ENCODE measurements around the gene TSSC4. TPM values are rescaled to one million over a fixed set of nuclear protein-coding genes. Genes with fewer than 3 reads are reported as not detected.
A peak's percentile ranks its signal among the peaks of the same experiment; 100 is the strongest.

The TSSC4 gene
- total and polyA plus RNA-seq, 2 of the 13 experiments (the other 11 are each of a cell fraction or from before 2014, with no cell fraction given): 16.2 to 58.6 TPM

DNA sequence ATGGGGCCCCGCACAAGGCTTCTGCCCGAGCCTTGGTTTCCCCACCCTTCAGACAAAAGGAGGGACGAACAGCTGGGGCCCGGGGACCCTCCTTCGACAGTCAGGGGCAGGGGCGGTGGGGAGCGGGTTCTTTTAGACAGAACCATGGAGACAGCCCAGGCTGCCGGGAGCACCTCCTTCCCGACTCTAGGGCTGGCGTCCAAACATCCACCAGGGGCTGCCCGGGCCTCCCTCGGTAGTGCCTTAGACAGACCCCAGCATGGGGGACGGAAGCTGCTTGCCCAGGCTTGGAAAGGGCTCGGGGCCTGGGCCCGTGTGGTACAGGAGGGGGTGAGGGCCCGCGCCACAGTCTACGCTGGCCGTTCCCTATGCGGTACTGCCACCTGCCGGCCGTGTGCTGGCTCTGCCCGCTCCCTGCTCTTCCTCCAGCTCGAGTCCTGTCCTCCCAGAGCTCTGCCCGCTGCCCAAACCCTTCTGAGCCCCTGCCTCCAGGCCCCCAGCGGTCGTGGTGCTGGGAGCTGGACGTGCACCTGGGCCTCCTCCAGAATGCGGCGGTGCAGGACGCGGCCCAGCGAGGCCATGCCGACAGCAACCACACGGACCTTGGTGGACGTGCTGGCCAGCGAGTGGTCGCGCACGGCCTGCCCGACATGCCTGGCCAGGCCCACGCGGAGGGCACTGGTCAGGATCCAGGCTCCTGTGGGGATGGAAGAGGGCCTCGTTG, 20.1 kb downstream of the TSSC4 start (continued):
- TF ChIP-seq ETV6 (CRISPR knock-in tag; conservative IDR thresholded peaks at IDR 0.05) (no peak), PITX1 (CRISPR knock-in tag; IDR thresholded peaks at IDR 0.05) (no peak), ARNTL (CRISPR knock-in tag; IDR thresholded peaks at IDR 0.05) (no peak), ZNF530 (CRISPR knock-in tag; IDR thresholded peaks at IDR 0.05; ENCODE audit: low read depth) (no peak), MATR3 (CRISPR knock-in tag; IDR thresholded peaks at IDR 0.05) (no peak), ZNF510 (CRISPR knock-in tag; IDR thresholded peaks at IDR 0.05; ENCODE audit: low read depth) (no peak), SATB2 (CRISPR knock-in tag; IDR thresholded peaks at IDR 0.05) (no peak), ZNF44 (CRISPR knock-in tag; IDR thresholded peaks at IDR 0.05) (no peak), ZNF616 (CRISPR knock-in tag; IDR thresholded peaks at IDR 0.05; ENCODE audit: low read depth) (no peak), CAMTA2 (CRISPR knock-in tag; IDR thresholded peaks at IDR 0.05; ENCODE audit: borderline replicate concordance) (no peak), ZNF749 (CRISPR knock-in tag; IDR thresholded peaks at IDR 0.05; ENCODE audit: borderline replicate concordance) (no peak), SNAI1 (CRISPR knock-in tag; IDR thresholded peaks at IDR 0.05; ENCODE audit: borderline replicate concordance) (no peak), KDM2A (CRISPR knock-in tag; IDR thresholded peaks at IDR 0.05; ENCODE audit: borderline replicate concordance, low read depth) (peak; percentile 69)
- TF ChIP-seq, protein P1, sequence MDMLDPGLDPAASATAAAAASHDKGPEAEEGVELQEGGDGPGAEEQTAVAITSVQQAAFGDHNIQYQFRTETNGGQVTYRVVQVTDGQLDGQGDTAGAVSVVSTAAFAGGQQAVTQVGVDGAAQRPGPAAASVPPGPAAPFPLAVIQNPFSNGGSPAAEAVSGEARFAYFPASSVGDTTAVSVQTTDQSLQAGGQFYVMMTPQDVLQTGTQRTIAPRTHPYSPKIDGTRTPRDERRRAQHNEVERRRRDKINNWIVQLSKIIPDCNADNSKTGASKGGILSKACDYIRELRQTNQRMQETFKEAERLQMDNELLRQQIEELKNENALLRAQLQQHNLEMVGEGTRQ (IDR thresholded peaks at IDR 0.05; ENCODE audit: low read depth, low read length): no peak
- TF ChIP-seq, protein P1 (CRISPR knock-in tag; IDR thresholded peaks at IDR 0.05; ENCODE audit: borderline replicate concordance): no peak
- TF ChIP-seq, protein P2, sequence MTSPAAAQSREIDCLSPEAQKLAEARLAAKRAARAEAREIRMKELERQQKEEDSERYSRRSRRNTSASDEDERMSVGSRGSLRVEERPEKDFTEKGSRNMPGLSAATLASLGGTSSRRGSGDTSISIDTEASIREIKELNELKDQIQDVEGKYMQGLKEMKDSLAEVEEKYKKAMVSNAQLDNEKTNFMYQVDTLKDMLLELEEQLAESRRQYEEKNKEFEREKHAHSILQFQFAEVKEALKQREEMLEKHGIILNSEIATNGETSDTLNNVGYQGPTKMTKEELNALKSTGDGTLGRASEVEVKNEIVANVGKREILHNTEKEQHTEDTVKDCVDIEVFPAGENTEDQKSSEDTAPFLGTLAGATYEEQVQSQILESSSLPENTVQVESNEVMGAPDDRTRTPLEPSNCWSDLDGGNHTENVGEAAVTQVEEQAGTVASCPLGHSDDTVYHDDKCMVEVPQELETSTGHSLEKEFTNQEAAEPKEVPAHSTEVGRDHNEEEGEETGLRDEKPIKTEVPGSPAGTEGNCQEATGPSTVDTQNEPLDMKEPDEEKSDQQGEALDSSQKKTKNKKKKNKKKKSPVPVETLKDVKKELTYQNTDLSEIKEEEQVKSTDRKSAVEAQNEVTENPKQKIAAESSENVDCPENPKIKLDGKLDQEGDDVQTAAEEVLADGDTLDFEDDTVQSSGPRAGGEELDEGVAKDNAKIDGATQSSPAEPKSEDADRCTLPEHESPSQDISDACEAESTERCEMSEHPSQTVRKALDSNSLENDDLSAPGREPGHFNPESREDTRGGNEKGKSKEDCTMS (CRISPR knock-in tag; conservative IDR thresholded peaks at IDR 0.05): no peak
- TF ChIP-seq, protein P3, sequence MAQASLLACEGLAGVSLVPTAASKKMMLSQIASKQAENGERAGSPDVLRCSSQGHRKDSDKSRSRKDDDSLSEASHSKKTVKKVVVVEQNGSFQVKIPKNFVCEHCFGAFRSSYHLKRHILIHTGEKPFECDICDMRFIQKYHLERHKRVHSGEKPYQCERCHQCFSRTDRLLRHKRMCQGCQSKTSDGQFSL (CRISPR knock-in tag; IDR thresholded peaks at IDR 0.05): peak; percentile 61; the same call in 1 of the 2 replicates
- TF ChIP-seq, protein P4, sequence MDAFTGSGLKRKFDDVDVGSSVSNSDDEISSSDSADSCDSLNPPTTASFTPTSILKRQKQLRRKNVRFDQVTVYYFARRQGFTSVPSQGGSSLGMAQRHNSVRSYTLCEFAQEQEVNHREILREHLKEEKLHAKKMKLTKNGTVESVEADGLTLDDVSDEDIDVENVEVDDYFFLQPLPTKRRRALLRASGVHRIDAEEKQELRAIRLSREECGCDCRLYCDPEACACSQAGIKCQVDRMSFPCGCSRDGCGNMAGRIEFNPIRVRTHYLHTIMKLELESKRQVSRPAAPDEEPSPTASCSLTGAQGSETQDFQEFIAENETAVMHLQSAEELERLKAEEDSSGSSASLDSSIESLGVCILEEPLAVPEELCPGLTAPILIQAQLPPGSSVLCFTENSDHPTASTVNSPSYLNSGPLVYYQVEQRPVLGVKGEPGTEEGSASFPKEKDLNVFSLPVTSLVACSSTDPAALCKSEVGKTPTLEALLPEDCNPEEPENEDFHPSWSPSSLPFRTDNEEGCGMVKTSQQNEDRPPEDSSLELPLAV (CRISPR knock-in tag; conservative IDR thresholded peaks at IDR 0.05; ENCODE audit: low read depth): no peak

Data from HepG2 (cell line).